K562 (cell line): ENCODE measurements around the gene GDF11. TPM values are rescaled to one million over a fixed set of nuclear protein-coding genes. Genes with fewer than 3 reads are reported as not detected.

Experiments used
- ATAC-seq: fragments of 200-7000 bp; cut with Tn5 transposase; 3 replicates; pipeline ENCODE4 v1.9.1; 2020; ENCODE audit warnings: moderate library complexity
- BruUV-seq: library from RNA; stranded (reverse); fragments of 400-500 nt; replicated peaks from 2 replicates; lab custom pipeline; 2021; lab: Mats Ljungman, UMichigan
- CTCF ChIA-PET: fragments of 300-600 bp; formaldehyde crosslinking; extraction: SDS; loops from one replicate; lab custom pipeline; 2021; ENCODE audit warnings: low intra/inter-chr PET ratio; lab: Yijun Ruan, JAX
- POLR2A ChIA-PET: fragments of 300-600, 350-650 bp; sonication (Branson Sonifier 250); formaldehyde crosslinking; extraction: SDS; loops from one replicate; lab custom pipeline; 2021; ENCODE audit warnings: antibody characterized with exemption, inconsistent platforms; lab: Yijun Ruan, JAX
- DNase-seq, 4 experiments: peaks; one replicate each; pipeline versions ENCODE4 v3.0.0 to v3.0.0-alpha.2; 2011 to 2018; ENCODE audit warnings: low spot score in 3 of 4, mixed read lengths in 3 of 4; ENCODE audit errors: extremely low read depth in 1 of 4
- FAIRE-seq: peaks from 2 replicates; lab custom pipeline; 2011; peaks lifted over from hg19 to GRCh38; lab: Jason Lieb, UNC
- H2AFZ ChIP-seq: 2 replicates; pipeline ENCODE4 v1.6.0; 2011; ENCODE audit warnings: low read depth, low read length, control low read depth, inconsistent platforms
- H3K27ac ChIP-seq: fragments of 200-600 bp; 3 replicates; pipeline ENCODE4 v1.8.0; 2011; ENCODE audit warnings: low read depth, mild to moderate bottlenecking, control low read depth, inconsistent platforms, low read length, moderate library complexity, mixed read lengths; ENCODE audit errors: extremely low read depth
- H3K27me3 ChIP-seq, 2 experiments: fragments of 300-600 bp in 1 of 2; 2 replicates in 1 of 2; 3 replicates in 1 of 2; pipeline versions ENCODE4 v1.6.0 to v1.8.0; 2011; ENCODE audit warnings: inconsistent platforms in 2 of 2, low read length in 2 of 2, mild to moderate bottlenecking in 1 of 2, mixed read lengths in 1 of 2, moderate library complexity in 1 of 2; ENCODE audit not compliant: control insufficient read depth in 2 of 2, insufficient read depth in 2 of 2
- H3K36me3 ChIP-seq: fragments of 300-600 bp; 3 replicates; pipeline ENCODE4 v1.8.0; 2011; ENCODE audit warnings: mild to moderate bottlenecking, low read length, inconsistent platforms; ENCODE audit not compliant: control insufficient read depth, insufficient read depth
- H3K4me1 ChIP-seq, 2 experiments: fragments of 200-600 bp in 1 of 2; replicated peaks in 1 of 2; 2 replicates in 1 of 2; 3 replicates in 1 of 2; pipeline versions ENCODE4 v1.5.1 to v1.8.0; 2011; ENCODE audit warnings: inconsistent platforms in 2 of 2, low read length in 2 of 2, mild to moderate bottlenecking in 1 of 2, mixed read lengths in 1 of 2, moderate library complexity in 1 of 2; ENCODE audit not compliant: control insufficient read depth in 2 of 2, insufficient read depth in 2 of 2
- H3K4me2 ChIP-seq: 2 replicates; pipeline ENCODE4 v1.6.1; 2011; ENCODE audit warnings: low read length, control low read depth, inconsistent platforms, mixed read lengths; ENCODE audit not compliant: insufficient read depth
- H3K4me3 ChIP-seq: fragments of 200-600 bp; sonication (generic), shearing (Covaris generic); 2 replicates; pipeline ENCODE4 v1.5.1; 2016; ENCODE audit warnings: control low read depth, inconsistent platforms
- H3K79me2 ChIP-seq: fragments of 200-600 bp; 3 replicates; pipeline ENCODE4 v1.8.0; 2011; ENCODE audit warnings: low read length, inconsistent platforms; ENCODE audit not compliant: control insufficient read depth, insufficient read depth
- H3K9ac ChIP-seq, 2 experiments: 2 replicates each; pipeline versions ENCODE4 v1.6.0 to v1.6.1; 2011; ENCODE audit warnings: low read depth in 2 of 2, low read length in 2 of 2, control low read depth in 1 of 2, inconsistent platforms in 1 of 2, mild to moderate bottlenecking in 1 of 2, mixed read lengths in 1 of 2; ENCODE audit not compliant: insufficient read depth in 1 of 2
- H3K9me1 ChIP-seq: one replicate; pipeline ENCODE4 v1.6.0; 2011; ENCODE audit warnings: inconsistent platforms, mild to moderate bottlenecking, low read length, moderate library complexity; ENCODE audit not compliant: control insufficient read depth, insufficient read depth
- H3K9me3 ChIP-seq: replicated peaks from 2 replicates; pipeline ENCODE4 v1.5.1; 2011; ENCODE audit warnings: low read depth, low read length, inconsistent platforms; ENCODE audit not compliant: control insufficient read depth, insufficient read depth
- H4K20me1 ChIP-seq: replicated peaks from 2 replicates; pipeline ENCODE4 v1.6.1; 2011; ENCODE audit warnings: low read length, inconsistent platforms, mixed read lengths; ENCODE audit not compliant: control insufficient read depth, insufficient read depth
- CBX5 ChIP-seq: IDR thresholded peaks from 2 replicates; pipeline ENCODE4 v1.6.1; 2014; ENCODE audit warnings: low read depth, borderline replicate concordance
- EP300 ChIP-seq: IDR thresholded peaks from 2 replicates; pipeline ENCODE4 v1.6.1; 2012; ENCODE audit warnings: low read length, improper control_type of control experiment
- KAT7 ChIP-seq: sonication (generic); formaldehyde crosslinking; IDR thresholded peaks from 2 replicates; pipeline ENCODE4 v1.8.0; 2022; ENCODE audit warnings: missing genetic modification reagents, mild to moderate bottlenecking, borderline replicate concordance
- KDM1A ChIP-seq, 2 experiments: fragments of 450-650 bp; IDR thresholded peaks; 2 replicates each; pipeline ENCODE4 v1.6.1; 2016; ENCODE audit warnings: mild to moderate bottlenecking in 2 of 2
- LARP7 ChIP-seq: fragments of 450-650 bp; IDR thresholded peaks from 2 replicates; pipeline ENCODE4 v1.6.1; 2016
- MLX ChIP-seq, 2 experiments: fragments of 450-650 bp in 1 of 2; sonication (generic) in 1 of 2; formaldehyde crosslinking; conservative IDR thresholded peaks; 2 replicates each; pipeline versions ENCODE4 v1.4.0 to v1.8.1; 2020 to 2022; ENCODE audit warnings: mild to moderate bottlenecking in 1 of 2, missing genetic modification reagents in 1 of 2
- NCOA4 ChIP-seq: fragments of 450-650 bp; IDR thresholded peaks from 2 replicates; pipeline ENCODE4 v1.6.1; 2018; ENCODE audit warnings: mild to moderate bottlenecking; ENCODE audit not compliant: partially characterized antibody
- NFE2 ChIP-seq: IDR thresholded peaks from 2 replicates; pipeline ENCODE4 v1.6.1; 2014; ENCODE audit warnings: antibody characterized with exemption, low read depth
- STAT6 ChIP-seq: sonication (generic); formaldehyde crosslinking; IDR thresholded peaks from 2 replicates; pipeline ENCODE4 v1.8.1; 2023; ENCODE audit warnings: mild to moderate bottlenecking, missing genetic modification reagents
- SUPT5H ChIP-seq: fragments of 450-650 bp; IDR thresholded peaks from 2 replicates; pipeline ENCODE4 v1.6.1; 2016
- THAP7 ChIP-seq: fragments of 250-450 bp; sonication (Bioruptor Pico); IDR thresholded peaks from 2 replicates; pipeline ENCODE4 v1.5.0; 2021
- USF2 ChIP-seq: sonication (generic); formaldehyde crosslinking; IDR thresholded peaks from 2 replicates; pipeline ENCODE4 v1.5.0; 2020; ENCODE audit warnings: missing genetic modification reagents
- YY1 ChIP-seq, 3 experiments: IDR thresholded peaks; 2 replicates each; pipeline ENCODE4 v1.6.1; 2011; ENCODE audit warnings: low read length in 2 of 3, mild to moderate bottlenecking in 2 of 3, moderate library complexity in 2 of 3, borderline replicate concordance in 1 of 3, control low read depth in 1 of 3, low read depth in 1 of 3; ENCODE audit not compliant: insufficient read depth in 3 of 3, insufficient replicate concordance in 2 of 3, control insufficient read depth in 1 of 3, insufficient read length in 1 of 3; ENCODE audit errors: extremely low read depth in 1 of 3
- ZNF512 ChIP-seq: IDR thresholded peaks from 2 replicates; pipeline ENCODE4 v1.6.1; 2016; ENCODE audit warnings: missing genetic modification characterization, missing compliant biosample characterization
- WGBS: fragments of 100-300 bp; shearing (Covaris generic); methylation state at CpG from one replicate; pipeline ENCODE4 v1.1.6; 2016; ENCODE audit warnings: low coverage, mixed read lengths; ENCODE audit not compliant: insufficient coverage; ENCODE audit errors: missing lambda C conversion rate; 5-methylcytosine and 5-hydroxymethylcytosine counted together
- in situ Hi-C: fragments of 300-500 bp; cut with MboI; formaldehyde crosslinking; loops from 4 replicates; pipeline ENCODE4 v1.15.0; 2018; ENCODE audit warnings: inconsistent platforms, mixed read lengths
- intact Hi-C: fragments of 100-400 bp; cut with micrococcal nuclease; formaldehyde crosslinking; loops from 2 replicates; pipeline ENCODE4 v1.14.2; 2022
- polyA plus RNA-seq, 8 experiments: library from polyadenylated mRNA; depleted of rRNA in 4 of 8; stranded (reverse) in 5 of 8; unstranded in 3 of 8; fragments of >200 nt; fragmentation: Nextera tagmentation in 2 of 8; fragmentation: Illumina TruSeq in 1 of 8; extraction: Ambion mirVana in 2 of 8; extraction: Trizol in 1 of 8; gene quantifications; 2 replicates each; pipeline versions ENCODE4 v1.2.1 to v1.2.3, GENCODE V29; 2011 to 2014; ENCODE audit warnings: inconsistent platforms in 1 of 8, missing spikeins in 1 of 8
- total RNA-seq, 7 experiments: library from RNA; depleted of rRNA in 6 of 7; stranded (reverse); fragments of >200 nt in 6 of 7; fragmentation: Illumina TruSeq in 2 of 7; extraction: Trizol in 2 of 7; gene quantifications; 2 replicates each; pipeline versions ENCODE4 v1.2.1 to v1.2.3, GENCODE V29; 2011 to 2021; ENCODE audit warnings: low replicate concordance in 1 of 7

The GDF11 gene
- total and polyA plus RNA-seq, 9 of the 15 experiments (the other 6 are each of a cell fraction or from before 2014, with no cell fraction given): 1.4 to 15.7 (median 4.8) TPM

- Histone ChIP-seq H3K9ac (peak within 1 kb of the TSS in 1 of 2 experiments; percentile 87; a peak in 2 of 4 replicates), H3K4me2 (peak within 1 kb of the TSS; percentile 59), H3K27me3 (peaks cover 19 to 23% of the 10 kb centered on the region in 2 experiments), H3K36me3 (no peaks in the 10 kb centered on the region), H3K27ac (no peak within 1 kb of the TSS), H3K79me2 (no peaks in the 10 kb centered on the region), H3K9me3 (no peaks in the 10 kb centered on the region), H2AFZ (no peak within 1 kb of the TSS; the same call in 1 of the 2 replicates), H3K9me1 (peaks cover under 1% of the 10 kb centered on the region), H3K4me1 (peaks cover 13 to 18% of the 10 kb centered on the region in 2 experiments; a peak in 4 of 5 replicates), H3K4me3 (peak within 1 kb of the TSS; percentile 37), H4K20me1 (no peaks in the 10 kb centered on the region; the same call in 1 of the 2 replicates)
- ChIA-PET POLR2A (interaction anchor here (0.6 kb wide), 1 partner anchor 410 kb away, joined by 3 read pairs; the partner anchor contains the start of gene ZC3H10), CTCF (no interaction called here)
- ATAC-seq (peak; percentile 80), DNase-seq (peak; percentile 60 to 86 (median 77)), FAIRE-seq (no peak)
- in situ Hi-C loops (no loop called here), intact Hi-C loops (loop anchor here (2.0 kb wide), 1 partner anchor 27 kb away; a partner anchor contains a TSS)
- no TSS peak for BruUV-seq
- 5% methylated on average over 9 of the region's 39 CpGs for WGBS
- no peak for TF ChIP-seq NCOA4
- TF ChIP-seq EP300: no peak
- 0 out of 4 replicates have a peak, but pooled peaks of 1 of the 2 experiments have one; percentile 5 for TF ChIP-seq KDM1A (IDR thresholded peaks at IDR 0.05)
- TF ChIP-seq KAT7 (CRISPR knock-in tag): no peak
- peak; percentile 83 for TF ChIP-seq ZNF512 (tag)
- no peak for TF ChIP-seq STAT6 (CRISPR knock-in tag)
- no peak for TF ChIP-seq USF2
- no peak for TF ChIP-seq NFE2
- no peak for TF ChIP-seq LARP7
- TF ChIP-seq CBX5: no peak
- TF ChIP-seq MLX (CRISPR knock-in tag; conservative IDR thresholded peaks at IDR 0.05): no peak
- no peak for TF ChIP-seq SUPT5H
- no peak for TF ChIP-seq THAP7 (CRISPR knock-in tag)
- peak in 1 of 3 experiments; percentile 11 for TF ChIP-seq YY1 (IDR thresholded peaks at IDR 0.05; ENCODE audit: borderline replicate concordance in 1 of 3, control insufficient read depth in 1 of 3, extremely low read depth in 1 of 3, insufficient read depth in 3 of 3, insufficient read length in 1 of 3, insufficient replicate concordance in 2 of 3, low read depth in 1 of 3, low read length in 2 of 3)
Observed at GRCh38 chr12:55707841-55708694, 34.9 kb upstream of the GDF11 start, which contains the start of gene ITGA7. TSS of gene ITGA7 (minus strand) at chr12:55707904. CDS start at chr12:55707682, 222 bp downstream.
